ENCODE measurements around the gene CPE.

Gene CPE

GRCh38 chr4:165380805-165381204 is 2.0 kb downstream of the CPE start:
- no peak for TF ChIP-seq CTCF (IDR thresholded peaks at IDR 0.05; ENCODE audit: low read depth, low read length)
- no peak overlapping the region for H3K4me3 ChIP-seq (ENCODE audit: low read depth, low read length)

GRCh38 chr4:165381821-165382373 is 3.1 kb downstream of the CPE start:
- no peak for TF ChIP-seq CTCF (IDR thresholded peaks at IDR 0.05; ENCODE audit: low read depth, low read length)
- no peak for DNase-seq
- Histone ChIP-seq H3K36me3 (no peaks in the 10 kb centered on the region), H3K4me3 (ENCODE audit: low read depth, low read length) (no peak overlapping the region), H3K27me3 (ENCODE audit: insufficient read depth, low read depth, severe bottlenecking) (no peaks in the 10 kb centered on the region), H3K27ac (no peak overlapping the region), H3K9me3 (ENCODE audit: severe bottlenecking) (no peaks in the 10 kb centered on the region)

More at GRCh38 chr4:165380805-165381204, 2.0 kb downstream of the CPE start:
- DNase-seq, result no peak
- no peaks in the 10 kb centered on the region for H3K27me3 ChIP-seq (ENCODE audit: insufficient read depth, low read depth, severe bottlenecking)
- no peak overlapping the region for H3K27ac ChIP-seq
- H3K36me3 ChIP-seq, result no peaks in the 10 kb centered on the region
- H3K9me3 ChIP-seq (ENCODE audit: severe bottlenecking), result no peaks in the 10 kb centered on the region

- no peak for DNase-seq
- Histone ChIP-seq H3K27ac (no peak overlapping the region), H3K27me3 (ENCODE audit: insufficient read depth, low read depth, severe bottlenecking) (no peaks in the 10 kb centered on the region), H3K36me3 (no peaks in the 10 kb centered on the region), H3K4me3 (ENCODE audit: low read depth, low read length) (no peak overlapping the region), H3K9me3 (ENCODE audit: severe bottlenecking) (no peaks in the 10 kb centered on the region)
- no peak for TF ChIP-seq CTCF (IDR thresholded peaks at IDR 0.05; ENCODE audit: low read depth, low read length)
Observed at GRCh38 chr4:165382640-165383039, 3.8 kb downstream of the CPE start.

- no peak for TF ChIP-seq CTCF (IDR thresholded peaks at IDR 0.05; ENCODE audit: low read depth, low read length)
- Histone ChIP-seq H3K27ac (no peak overlapping the region), H3K9me3 (ENCODE audit: severe bottlenecking) (no peaks in the 10 kb centered on the region), H3K27me3 (ENCODE audit: insufficient read depth, low read depth, severe bottlenecking) (no peaks in the 10 kb centered on the region), H3K4me3 (ENCODE audit: low read depth, low read length) (no peak overlapping the region), H3K36me3 (no peaks in the 10 kb centered on the region)
- no peak for DNase-seq
Observed at GRCh38 chr4:165383591-165384073, 4.8 kb downstream of the CPE start.

- Histone ChIP-seq H3K36me3 (no peaks in the 10 kb centered on the region), H3K27me3 (ENCODE audit: insufficient read depth, low read depth, severe bottlenecking) (no peaks in the 10 kb centered on the region), H3K4me3 (ENCODE audit: low read depth, low read length) (no peak overlapping the region), H3K9me3 (ENCODE audit: severe bottlenecking) (no peaks in the 10 kb centered on the region), H3K27ac (no peak overlapping the region)
- no peak for DNase-seq
- no peak for TF ChIP-seq CTCF (IDR thresholded peaks at IDR 0.05; ENCODE audit: low read depth, low read length)
Observed at GRCh38 chr4:165384186-165384585, 5.4 kb downstream of the CPE start.

- no peaks in the 10 kb centered on the region for H3K9me3 ChIP-seq (ENCODE audit: severe bottlenecking)
- H3K4me3 ChIP-seq (ENCODE audit: low read depth, low read length), result no peak overlapping the region
- H3K27ac ChIP-seq, result no peak overlapping the region
- H3K27me3 ChIP-seq (ENCODE audit: insufficient read depth, low read depth, severe bottlenecking), result no peaks in the 10 kb centered on the region
- peak; percentile 49 for TF ChIP-seq CTCF (IDR thresholded peaks at IDR 0.05; ENCODE audit: low read depth, low read length)
- no peaks in the 10 kb centered on the region for H3K36me3 ChIP-seq
- DNase-seq, result no peak
Observed at GRCh38 chr4:165384598-165384997, 5.8 kb downstream of the CPE start.

All from WERI-Rb-1 (cell line).